ENCODE results near the gene THBD.

- TF ChIP-seq CTCF (IDR thresholded peaks at IDR 0.05; ENCODE audit: insufficient read depth, low read depth, low read length) (no peak), EZH2 (IDR thresholded peaks at IDR 0.05; ENCODE audit: insufficient read depth, low read length) (no peak)
Measured at GRCh38 chr20:23008667-23009066, 40.8 kb downstream of the THBD start.
